Caki2 (cell line): ENCODE results near the gene FLRT2. TPM values are rescaled to one million over a fixed set of nuclear protein-coding genes. Genes with fewer than 3 reads are reported as not detected.

Source experiments
- DNase-seq: peaks from one replicate; pipeline ENCODE4 v3.0.0-alpha.2; 2015; ENCODE audit warnings: low read depth
- in situ Hi-C: cut with HindIII; loops from 2 replicates; pipeline ENCODE4 v1.10.0; 2016; ENCODE audit warnings: low sequenced_read_pairs, low pct_unique_long_range_greater_than_20kb, mixed read lengths
- total RNA-seq: library from RNA; depleted of rRNA; stranded (reverse); fragments of >200 nt; shearing (Covaris generic); gene quantifications from 2 replicates; pipeline ENCODE4 v1.2.3, GENCODE V29; 2014; ENCODE audit warnings: low replicate concordance

FLRT2 gene
- total RNA-seq, 1 experiment from 2014 or later = 0.07 TPM

GRCh38 chr14:85687456-85687855 is 157.5 kb downstream of the FLRT2 start:
- DNase-seq = no peak

DNA sequence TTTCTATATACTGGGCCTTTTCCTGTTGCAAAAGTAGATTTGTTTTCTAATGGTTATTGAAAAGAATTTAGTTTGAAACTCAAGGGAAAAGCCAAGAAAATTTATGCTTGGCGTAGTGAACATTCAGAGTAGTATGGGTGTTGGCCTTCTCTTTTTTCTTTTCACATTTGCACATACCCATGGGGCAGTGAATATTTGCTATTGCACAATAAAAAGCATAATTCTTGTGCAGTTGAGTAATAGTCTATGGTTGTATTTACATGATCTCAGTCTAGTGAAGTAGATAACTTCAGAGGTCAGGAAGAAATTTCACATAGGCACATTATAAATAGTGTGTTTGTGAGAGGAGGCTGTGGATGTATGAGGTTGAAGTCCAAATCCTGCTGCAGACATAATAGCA is 158.1 kb downstream of the FLRT2 start:
- no peak for DNase-seq
- in situ Hi-C loops = no loop called here

More at GRCh38 chr14:85687456-85687855, 157.5 kb downstream of the FLRT2 start:
- in situ Hi-C loops = no loop called here

- no peak for DNase-seq
- in situ Hi-C loops = no loop called here
Observed at GRCh38 chr14:85695300-85695699, 165.4 kb downstream of the FLRT2 start.

- DNase-seq = no peak
- in situ Hi-C loops = no loop called here
Observed at GRCh38 chr14:85701116-85701515, 171.2 kb downstream of the FLRT2 start.

DNA sequence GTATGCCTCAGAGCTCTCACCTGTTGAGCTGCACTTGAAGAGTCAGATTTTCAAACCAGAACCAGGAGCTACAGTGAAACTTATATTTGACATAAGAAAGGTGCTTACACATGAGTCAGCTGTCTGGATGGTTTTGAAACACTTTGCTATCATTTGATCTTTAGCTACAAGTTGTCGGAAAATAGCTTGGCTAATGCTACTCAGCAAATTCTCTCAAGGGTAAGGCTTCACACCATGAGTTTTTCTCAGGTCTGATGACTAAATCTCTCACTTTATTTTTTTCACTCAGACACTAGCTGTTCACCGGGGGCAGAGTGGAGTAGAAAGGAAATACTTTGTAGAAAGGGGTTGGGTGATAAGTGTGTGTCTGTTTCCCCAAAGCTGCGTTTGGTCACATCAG is 171.8 kb downstream of the FLRT2 start:
- in situ Hi-C loops = no loop called here
- DNase-seq = no peak

DNA sequence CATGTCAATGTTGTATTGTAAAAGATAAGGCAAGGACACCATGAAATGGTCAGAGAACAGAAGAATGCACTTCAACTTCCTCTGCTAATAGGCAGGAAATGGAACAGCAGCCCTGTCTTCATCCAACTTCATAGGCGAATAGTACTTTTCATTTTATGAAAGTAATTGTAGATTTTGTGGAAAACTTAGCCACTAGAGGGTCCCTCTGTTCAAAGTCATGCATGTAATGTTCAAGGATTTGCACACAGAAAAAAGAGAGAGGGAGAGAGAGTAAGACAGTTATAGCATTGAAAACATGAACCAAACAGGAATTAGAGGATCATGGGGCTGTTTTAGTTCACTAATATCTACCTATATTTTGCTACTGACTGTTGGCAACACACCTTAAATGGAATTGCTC is 172.2 kb downstream of the FLRT2 start:
- DNase-seq = no peak
- in situ Hi-C loops = no loop called here

DNA sequence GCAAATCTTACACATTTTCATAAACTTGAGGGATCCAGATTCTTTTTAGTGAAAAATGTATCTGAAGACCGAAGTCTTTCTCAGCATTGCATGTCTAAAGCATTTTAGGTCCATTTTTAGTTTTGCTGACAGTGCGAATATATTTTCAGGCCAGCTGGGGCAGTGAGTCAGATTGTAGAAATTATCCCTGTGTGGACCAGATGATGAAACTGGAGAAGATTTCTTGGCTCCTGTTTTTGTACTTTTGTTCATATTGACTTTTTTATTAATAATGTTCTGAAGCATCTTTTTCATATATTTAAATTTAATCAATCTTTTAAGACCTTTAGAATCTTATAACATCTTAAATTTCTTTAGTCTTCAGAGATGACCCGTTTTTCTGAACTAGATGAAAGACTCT is 173.1 kb downstream of the FLRT2 start:
- in situ Hi-C loops = no loop called here
- DNase-seq = no peak
